SK-N-SH treated with all-trans-retinoic acid at 6 μM for 48 hours (cell line): Measurements from ENCODE around the gene CROCC2.

Experiments
- ATAC-seq: fragments of 200-7000 bp; cut with Tn5 transposase; 3 replicates; pipeline ENCODE4 v1.9.1; 2020; ENCODE audit warnings: mild to moderate bottlenecking, moderate library complexity
- ARNTL ChIP-seq: fragments of 450-650 bp; formaldehyde crosslinking; IDR thresholded peaks from 2 replicates; pipeline ENCODE4 v1.5.0; 2020; ENCODE audit warnings: low read depth, mild to moderate bottlenecking, moderate library complexity, borderline replicate concordance
- BACH2 ChIP-seq: fragments of 250-450 bp; sonication (Bioruptor Pico); IDR thresholded peaks from 2 replicates; pipeline ENCODE4 v1.9.0; 2021; ENCODE audit warnings: mild to moderate bottlenecking, borderline replicate concordance
- CREB5 ChIP-seq: fragments of 250-450 bp; sonication (Bioruptor Pico); IDR thresholded peaks from 2 replicates; pipeline ENCODE4 v1.5.1; 2020; ENCODE audit warnings: low read depth, mild to moderate bottlenecking, moderate library complexity
- CSDC2 ChIP-seq: fragments of 250-450 bp; sonication (Bioruptor Pico); IDR thresholded peaks from 2 replicates; pipeline ENCODE4 v1.5.0; 2020; ENCODE audit warnings: mild to moderate bottlenecking, moderate library complexity
- CSRNP3 ChIP-seq: fragments of 250-450 bp; sonication (Bioruptor Pico); IDR thresholded peaks from 2 replicates; pipeline ENCODE4 v1.5.1; 2021; ENCODE audit warnings: mild to moderate bottlenecking, moderate library complexity
- ESRRG ChIP-seq: fragments of 250-450 bp; sonication (Bioruptor Pico); IDR thresholded peaks from 2 replicates; pipeline ENCODE4 v1.6.1; 2021; ENCODE audit warnings: mild to moderate bottlenecking
- GLIS3 ChIP-seq: fragments of 250-450 bp; sonication (Bioruptor Pico); IDR thresholded peaks from 2 replicates; pipeline ENCODE4 v1.5.0; 2020; ENCODE audit warnings: mild to moderate bottlenecking, moderate library complexity
- ISL1 ChIP-seq: fragments of 250-450 bp; sonication (Bioruptor Pico); IDR thresholded peaks from 2 replicates; pipeline ENCODE4 v2.1.2; 2022; ENCODE audit warnings: mild to moderate bottlenecking, moderate library complexity
- OSR1 ChIP-seq: fragments of 250-450 bp; sonication (Bioruptor Pico); IDR thresholded peaks from 2 replicates; pipeline ENCODE4 v1.8.0; 2022; ENCODE audit warnings: moderate library complexity, mild to moderate bottlenecking, inconsistent platforms
- PATZ1 ChIP-seq: fragments of 250-450 bp; sonication (Bioruptor Pico); IDR thresholded peaks from 2 replicates; pipeline ENCODE4 v1.8.0; 2020; ENCODE audit warnings: mild to moderate bottlenecking, moderate library complexity, borderline replicate concordance
- POU6F1 ChIP-seq: fragments of 250-450 bp; sonication (Bioruptor Pico); IDR thresholded peaks from 2 replicates; pipeline ENCODE4 v1.8.0; 2021; ENCODE audit warnings: low read depth, mild to moderate bottlenecking, moderate library complexity, borderline replicate concordance
- PPARA ChIP-seq: fragments of 250-450 bp; sonication (Bioruptor Pico); IDR thresholded peaks from 2 replicates; pipeline ENCODE4 v1.5.0; 2020; ENCODE audit warnings: mild to moderate bottlenecking, borderline replicate concordance
- RARB ChIP-seq: fragments of 250-450 bp; sonication (Bioruptor Pico); IDR thresholded peaks from 2 replicates; pipeline ENCODE4 v1.8.0; 2021; ENCODE audit warnings: mild to moderate bottlenecking, moderate library complexity
- SNAI2 ChIP-seq: fragments of 250-450 bp; sonication (Bioruptor Pico); IDR thresholded peaks from 2 replicates; pipeline ENCODE4 v1.5.0; 2020; ENCODE audit warnings: mild to moderate bottlenecking, moderate library complexity
- TCF4 ChIP-seq: fragments of 250-450 bp; sonication (Bioruptor Pico); IDR thresholded peaks from 2 replicates; pipeline ENCODE4 v1.8.0; 2021; ENCODE audit warnings: mild to moderate bottlenecking, moderate library complexity, borderline replicate concordance
- TOX ChIP-seq: fragments of 250-450 bp; sonication (Bioruptor Pico); IDR thresholded peaks from 2 replicates; pipeline ENCODE4 v1.8.0; 2021; ENCODE audit warnings: mild to moderate bottlenecking, moderate library complexity, borderline replicate concordance
- TSHZ2 ChIP-seq: fragments of 250-450 bp; sonication (Bioruptor Pico); IDR thresholded peaks from 2 replicates; pipeline ENCODE4 v1.5.0; 2020; ENCODE audit warnings: mild to moderate bottlenecking, moderate library complexity
- ZC3H10 ChIP-seq: fragments of 250-450 bp; sonication (Bioruptor Pico); IDR thresholded peaks from 2 replicates; pipeline ENCODE4 v1.5.1; 2021; ENCODE audit warnings: mild to moderate bottlenecking, moderate library complexity
- ZFP3 ChIP-seq: fragments of 250-450 bp; sonication (Bioruptor Pico); IDR thresholded peaks from 2 replicates; pipeline ENCODE4 v1.5.0; 2020; ENCODE audit warnings: mild to moderate bottlenecking, moderate library complexity
- ZFP30 ChIP-seq: fragments of 450-650 bp; formaldehyde crosslinking; IDR thresholded peaks from 2 replicates; pipeline ENCODE4 v1.5.0; 2022; ENCODE audit warnings: mild to moderate bottlenecking, moderate library complexity
- ZNF565 ChIP-seq: fragments of 450-650 bp; formaldehyde crosslinking; conservative IDR thresholded peaks from 2 replicates; pipeline ENCODE4 v1.5.0; 2020; ENCODE audit warnings: low read depth, mild to moderate bottlenecking, moderate library complexity
- ZNF70 ChIP-seq: fragments of 450-650 bp; formaldehyde crosslinking; IDR thresholded peaks from 2 replicates; pipeline ENCODE4 v1.5.0; 2020; ENCODE audit warnings: mild to moderate bottlenecking, moderate library complexity
- ZNF8 ChIP-seq: fragments of 450-650 bp; formaldehyde crosslinking; IDR thresholded peaks from 2 replicates; pipeline ENCODE4 v1.5.0; 2020; ENCODE audit warnings: mild to moderate bottlenecking, moderate library complexity

The CROCC2 gene

DNA sequence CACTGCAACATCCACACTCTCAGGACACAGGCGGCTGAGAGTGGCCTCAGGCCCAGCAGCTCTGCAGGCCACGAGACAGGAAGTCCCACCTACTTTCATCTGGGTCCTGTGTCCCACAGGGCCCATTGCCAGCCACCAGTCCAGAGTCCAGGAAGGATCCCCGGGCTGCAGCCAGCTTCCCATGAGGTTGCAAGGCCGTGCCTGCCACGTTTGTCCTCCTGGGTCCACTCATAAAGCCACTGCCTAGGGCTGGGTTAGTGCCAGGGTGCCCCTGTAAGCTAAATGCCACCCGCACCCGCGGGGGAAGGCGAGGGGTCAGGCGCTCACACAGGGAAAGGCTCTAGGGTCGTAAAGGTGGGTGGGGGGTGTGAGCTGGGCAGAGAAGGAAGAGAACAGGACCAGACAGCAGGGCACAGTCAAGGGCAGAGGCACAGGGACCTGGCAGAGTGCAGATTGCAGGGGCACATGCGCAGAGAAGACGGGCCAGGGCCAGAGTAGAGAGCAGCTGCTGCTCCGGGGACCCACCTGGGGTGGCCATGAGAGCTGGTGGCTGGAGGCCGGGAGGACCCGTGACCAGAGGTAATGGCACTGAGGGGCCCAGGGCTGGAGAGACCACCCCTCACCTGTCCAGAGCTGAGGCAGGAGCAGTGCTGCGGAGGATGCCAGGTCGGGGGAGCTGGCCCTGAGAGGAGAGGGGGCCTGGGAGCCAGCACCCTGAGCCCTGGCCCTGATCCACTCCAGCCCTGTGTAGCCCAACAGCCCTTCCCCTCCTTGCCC is 29.5 kb upstream of the CROCC2 start:
- ATAC-seq = no peak
- TF ChIP-seq CSRNP3 (CRISPR knock-in tag) (no peak), TCF4 (CRISPR knock-in tag) (no peak), ZC3H10 (CRISPR knock-in tag) (no peak), OSR1 (CRISPR knock-in tag) (no peak), ZNF565 (CRISPR knock-in tag) (no peak), BACH2 (CRISPR knock-in tag) (no peak), TOX (CRISPR knock-in tag) (no peak), PATZ1 (CRISPR knock-in tag) (no peak), ZFP3 (CRISPR knock-in tag) (no peak), ZNF70 (no peak), CSDC2 (CRISPR knock-in tag) (no peak), ZNF8 (CRISPR knock-in tag) (no peak), SNAI2 (CRISPR knock-in tag) (no peak)

DNA sequence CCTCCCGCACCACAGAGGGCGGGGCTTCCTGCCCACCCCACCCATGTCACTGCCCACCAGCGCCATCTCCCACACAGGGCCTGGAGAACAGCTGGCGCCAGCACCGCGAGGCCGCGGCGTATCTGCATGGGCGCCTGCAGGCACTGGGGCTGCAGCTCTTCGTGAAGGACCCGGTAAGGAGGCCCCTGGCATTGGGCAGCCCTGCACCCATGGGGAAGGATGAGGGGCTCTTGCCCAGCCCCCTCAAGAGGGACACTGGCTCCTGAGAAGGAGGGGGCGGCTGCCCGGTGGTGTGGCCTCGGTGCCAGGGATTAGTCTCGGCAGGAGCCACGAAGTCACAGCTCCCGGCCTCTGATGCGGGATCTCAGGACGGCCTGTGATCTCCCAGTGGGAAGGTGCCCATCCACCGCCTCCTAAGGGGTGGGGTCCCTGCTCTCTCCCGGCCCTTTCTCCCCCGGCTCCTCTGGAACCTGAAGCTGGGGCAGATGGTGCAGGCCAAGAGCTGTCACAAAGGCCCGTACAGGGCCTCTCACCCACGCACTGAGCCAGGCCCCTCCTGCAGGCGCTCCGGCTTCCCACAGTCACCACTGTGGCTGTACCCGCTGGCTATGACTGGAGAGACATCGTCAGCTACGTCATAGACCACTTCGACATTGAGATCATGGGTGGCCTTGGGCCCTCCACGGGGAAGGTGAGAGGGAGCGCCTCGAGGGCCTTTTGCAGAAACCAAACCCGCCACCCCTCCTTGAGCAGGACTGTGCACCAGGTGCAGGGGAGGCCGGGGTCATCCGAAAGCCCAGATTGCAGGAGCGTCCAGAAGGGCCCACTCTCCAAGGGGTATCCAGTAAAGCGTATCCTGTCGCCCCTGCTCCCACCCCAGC is 28.4 kb upstream of the CROCC2 start:
- TF ChIP-seq ZNF70 = no peak
- TF ChIP-seq ARNTL (CRISPR knock-in tag) = no peak
- no peak for TF ChIP-seq BACH2 (CRISPR knock-in tag)
- TF ChIP-seq ESRRG = no peak
- TF ChIP-seq ZFP30 (CRISPR knock-in tag) = no peak
- no peak for TF ChIP-seq GLIS3 (CRISPR knock-in tag)
- TF ChIP-seq RARB (CRISPR knock-in tag) = no peak
- TF ChIP-seq TCF4 (CRISPR knock-in tag) = no peak
- TF ChIP-seq ZNF565 (CRISPR knock-in tag) = no peak
- no peak for TF ChIP-seq ZNF8 (CRISPR knock-in tag)
- no peak for TF ChIP-seq ISL1 (CRISPR knock-in tag)
- TF ChIP-seq ZFP3 (CRISPR knock-in tag) = no peak
- TF ChIP-seq OSR1 (CRISPR knock-in tag) = no peak
- no peak for TF ChIP-seq TOX (CRISPR knock-in tag)
- no peak for TF ChIP-seq PPARA (CRISPR knock-in tag)
- no peak for TF ChIP-seq ZC3H10 (CRISPR knock-in tag)
- no peak for ATAC-seq

GRCh38 chr2:240878341-240878936 is 27.7 kb upstream of the CROCC2 start:
- no peak for ATAC-seq
- TF ChIP-seq ARNTL (CRISPR knock-in tag) (no peak), CREB5 (CRISPR knock-in tag) (no peak), CSDC2 (CRISPR knock-in tag) (no peak), TSHZ2 (CRISPR knock-in tag) (no peak), POU6F1 (CRISPR knock-in tag) (no peak), ZC3H10 (CRISPR knock-in tag) (no peak), RARB (CRISPR knock-in tag) (no peak), SNAI2 (CRISPR knock-in tag) (no peak), ZNF8 (CRISPR knock-in tag) (no peak), TOX (CRISPR knock-in tag) (no peak), GLIS3 (CRISPR knock-in tag) (no peak), PPARA (CRISPR knock-in tag) (no peak), CSRNP3 (CRISPR knock-in tag) (no peak), ZFP3 (CRISPR knock-in tag) (no peak), OSR1 (CRISPR knock-in tag) (no peak), ZFP30 (CRISPR knock-in tag) (no peak), ESRRG (no peak)
